ENCODE data around the gene G0S2.

G0S2 gene

GRCh38 chr1:209667103-209667502 lies 8.1 kb upstream of the G0S2 start:
- TF ChIP-seq CTCF (conservative IDR thresholded peaks at IDR 0.05; ENCODE audit: low read depth, low read length), result no peak
- no peak overlapping the region for H3K4me3 ChIP-seq (ENCODE audit: low read length)
- DNase-seq (ENCODE audit: low read depth), result no peak

GRCh38 chr1:209667708-209668107 lies 7.5 kb upstream of the G0S2 start:
- TF ChIP-seq CTCF (conservative IDR thresholded peaks at IDR 0.05; ENCODE audit: low read depth, low read length), result no peak
- DNase-seq (ENCODE audit: low read depth), result no peak
- no peak overlapping the region for H3K4me3 ChIP-seq (ENCODE audit: low read length)

- DNase-seq (ENCODE audit: low read depth), result no peak
- TF ChIP-seq CTCF (conservative IDR thresholded peaks at IDR 0.05; ENCODE audit: low read depth, low read length), result no peak
Observed at GRCh38 chr1:209670441-209671082, 4.7 kb upstream of the G0S2 start.

GRCh38 chr1:209672705-209673630 lies 2.2 kb upstream of the G0S2 start:
- no peak overlapping the region for H3K4me3 ChIP-seq (ENCODE audit: low read length)
- TF ChIP-seq CTCF (conservative IDR thresholded peaks at IDR 0.05; ENCODE audit: low read depth, low read length), result no peak
- no peak for DNase-seq (ENCODE audit: low read depth)

More at GRCh38 chr1:209670441-209671082, 4.7 kb upstream of the G0S2 start:
- no peak overlapping the region for H3K4me3 ChIP-seq (ENCODE audit: low read length)

- no peak for TF ChIP-seq CTCF (conservative IDR thresholded peaks at IDR 0.05; ENCODE audit: low read depth, low read length)
- DNase-seq (ENCODE audit: low read depth), result no peak
- H3K4me3 ChIP-seq (ENCODE audit: low read length), result no peak overlapping the region
Observed at GRCh38 chr1:209673631-209674417, 1.4 kb upstream of the G0S2 start.

- TF ChIP-seq CTCF (conservative IDR thresholded peaks at IDR 0.05; ENCODE audit: low read depth, low read length), result no peak
- peak overlapping the region; percentile 42 for H3K4me3 ChIP-seq (ENCODE audit: low read length)
Observed at GRCh38 chr1:209675565-209676154, 448 bp downstream of the G0S2 start.

More at GRCh38 chr1:209675565-209676154, 448 bp downstream of the G0S2 start:
- no peak for DNase-seq (ENCODE audit: low read depth)

Data from retinal pigment epithelial cell (primary cell).